Measurements from ENCODE around the gene ATP5F1B.
A peak's percentile ranks its signal among the peaks of the same experiment; 100 is the strongest.

The ATP5F1B gene

GRCh38 chr12:56645201-56645716 is 525 bp downstream of the ATP5F1B start:
- no peak for DNase-seq

- DNase-seq: no peak
These were observed 1.1 kb downstream of the ATP5F1B start for GRCh38 chr12:56644654-56645053.

- DNase-seq: no peak
These were observed 4.6 kb downstream of the ATP5F1B start for GRCh38 chr12:56641219-56641618.

- no peak for DNase-seq
These were observed 8.2 kb downstream of the ATP5F1B start for GRCh38 chr12:56637621-56638020.

GRCh38 chr12:56636675-56637540 is 8.9 kb downstream of the ATP5F1B start:
- DNase-seq: peak; percentile 98

- DNase-seq: peak; percentile 71
These were observed 9.7 kb downstream of the ATP5F1B start for GRCh38 chr12:56635806-56636674.

- DNase-seq: peak; percentile 77
These were observed 10.7 kb downstream of the ATP5F1B start for GRCh38 chr12:56634837-56635791.

GRCh38 chr12:56634242-56634836 is 11.4 kb downstream of the ATP5F1B start:
- peak; percentile 62 for DNase-seq

- DNase-seq: no peak
These were observed 12.1 kb downstream of the ATP5F1B start for GRCh38 chr12:56633468-56634241.

GRCh38 chr12:56632701-56633467 is 12.9 kb downstream of the ATP5F1B start:
- no peak for DNase-seq

- DNase-seq: peak; percentile 34
These were observed 13.7 kb downstream of the ATP5F1B start for GRCh38 chr12:56631790-56632700.

- DNase-seq: peak; percentile 71
These were observed 15.6 kb downstream of the ATP5F1B start, which contains the start of gene BAZ2A for GRCh38 chr12:56630180-56630632. Gene BAZ2A, minus strand, starts transcription at chr12:56630326. Its CDS starts 12,796 bp downstream, at chr12:56617530.

GRCh38 chr12:56629459-56630179 is 16.2 kb downstream of the ATP5F1B start:
- no peak for DNase-seq

GRCh38 chr12:56628671-56629458 is 16.9 kb downstream of the ATP5F1B start:
- peak; percentile 37 for DNase-seq

GRCh38 chr12:56626701-56627100 is 19.1 kb downstream of the ATP5F1B start:
- DNase-seq: no peak

- DNase-seq: no peak
These were observed 23.2 kb downstream of the ATP5F1B start for GRCh38 chr12:56622535-56622934.

GRCh38 chr12:56616925-56617324 is 28.9 kb downstream of the ATP5F1B start:
- no peak for DNase-seq
